PC-9 (cell line): ENCODE measurements around the gene NOL9. TPM values are rescaled to one million over a fixed set of nuclear protein-coding genes. Genes with fewer than 3 reads are reported as not detected.

Experiments used
- BruUV-seq: library from RNA; stranded (reverse); fragments of 400-500 nt; replicated peaks from 2 replicates; lab custom pipeline; 2021; lab: Mats Ljungman, UMichigan
- CTCF ChIA-PET: fragments of 300-600 bp; sonication (Branson Sonifier 250); formaldehyde crosslinking; loops from one replicate; lab custom pipeline; 2022; ENCODE audit warnings: antibody characterized with exemption; lab: Charles Lee
- POLR2A ChIA-PET: fragments of 300-600 bp; sonication (Branson Sonifier 250); formaldehyde crosslinking; loops from one replicate; lab custom pipeline; 2022; ENCODE audit warnings: antibody characterized with exemption; ENCODE audit not compliant: unreplicated experiment; lab: Charles Lee
- DNase-seq, 2 experiments: peaks; one replicate each; pipeline versions ENCODE4 v3.0.0 to v3.0.0-alpha.2; 2015 to 2022; ENCODE audit warnings: mixed read lengths in 1 of 2
- H2AFZ ChIP-seq: fragments of 200-600 bp; sonication (generic); 2 replicates; pipeline ENCODE4 v1.8.1; 2017; ENCODE audit warnings: antibody characterized with exemption
- H3F3A ChIP-seq: fragments of 200-600 bp; sonication (generic); 2 replicates; pipeline ENCODE4 v1.8.1; 2017; ENCODE audit warnings: antibody characterized with exemption, mild to moderate bottlenecking, low read depth; ENCODE audit not compliant: insufficient read depth
- H3K27ac ChIP-seq: fragments of 200-600 bp; sonication (generic); 2 replicates; pipeline ENCODE4 v1.6.1; 2016; ENCODE audit warnings: mixed run types
- H3K27me3 ChIP-seq: fragments of 200-600 bp; sonication (generic); 2 replicates; pipeline ENCODE4 v1.6.1; 2016; ENCODE audit warnings: low read depth, mixed run types; ENCODE audit not compliant: insufficient read depth
- H3K36me3 ChIP-seq: fragments of 200-600 bp; sonication (generic); 2 replicates; pipeline ENCODE4 v1.6.1; 2016; ENCODE audit warnings: low read depth, mixed run types
- H3K4me1 ChIP-seq: fragments of 200-600 bp; sonication (generic); replicated peaks from 2 replicates; pipeline ENCODE4 v1.6.1; 2016; ENCODE audit warnings: mixed run types; ENCODE audit not compliant: insufficient read depth
- H3K4me2 ChIP-seq: fragments of 200-600 bp; sonication (generic); 2 replicates; pipeline ENCODE4 v1.6.1; 2017; ENCODE audit warnings: mixed run types
- H3K4me3 ChIP-seq: fragments of 200-600 bp; sonication (generic); 2 replicates; pipeline ENCODE4 v1.6.1; 2016; ENCODE audit warnings: mixed run types
- H3K79me2 ChIP-seq: fragments of 200-600 bp; sonication (generic); 2 replicates; pipeline ENCODE4 v1.6.1; 2017; ENCODE audit warnings: low read depth, mixed run types
- H3K9me2 ChIP-seq: fragments of 200-600 bp; sonication (generic); 2 replicates; pipeline ENCODE4 v1.8.1; 2017; ENCODE audit warnings: mild to moderate bottlenecking; ENCODE audit not compliant: insufficient read depth
- H3K9me3 ChIP-seq: fragments of 200-600 bp; sonication (generic); 2 replicates; pipeline ENCODE4 v1.8.1; 2016; ENCODE audit warnings: low read depth; ENCODE audit not compliant: insufficient read depth
- H4K20me1 ChIP-seq: fragments of 200-600 bp; sonication (generic); 2 replicates; pipeline ENCODE4 v1.8.1; 2017; ENCODE audit not compliant: insufficient read depth
- CTCF ChIP-seq: fragments of 200-600 bp; sonication (generic); conservative IDR thresholded peaks from 2 replicates; pipeline ENCODE4 v1.6.1; 2017; ENCODE audit warnings: mixed run types, antibody characterized with exemption, mild to moderate bottlenecking, moderate library complexity
- EZH2 ChIP-seq: fragments of 200-600 bp; sonication (generic); IDR thresholded peaks from 2 replicates; pipeline ENCODE4 v1.8.0; 2017; ENCODE audit warnings: antibody characterized with exemption, low read depth
- intact Hi-C: fragments of 100-400 bp; cut with micrococcal nuclease; formaldehyde crosslinking; loops from one replicate; pipeline ENCODE4 v1.10.0; 2022; ENCODE audit not compliant: unreplicated experiment
- total RNA-seq: library from RNA; stranded (reverse); gene quantifications from 2 replicates; pipeline ENCODE4 v1.2.3, GENCODE V29; 2021

Gene NOL9
- total RNA-seq, 1 experiment from 2014 or later = 28.4 TPM

- no peaks in the 10 kb centered on the region for H4K20me1 ChIP-seq
- H3F3A ChIP-seq = no peaks in the 10 kb centered on the region; the same call in 1 of the 2 replicates
- peak; percentile 70 for TF ChIP-seq CTCF
- no peak for TF ChIP-seq EZH2
- peak; percentile 42 to 56 for DNase-seq
- POLR2A ChIA-PET = no interaction called here
- H3K4me3 ChIP-seq = no peak overlapping the region
- no peaks in the 10 kb centered on the region for H3K79me2 ChIP-seq
- BruUV-seq = no TSS peak
- no peaks in the 10 kb centered on the region for H3K27me3 ChIP-seq
- peaks cover 8% of the 10 kb centered on the region; the same call in 1 of the 2 replicates for H3K4me1 ChIP-seq
- H3K9me2 ChIP-seq = no peaks in the 10 kb centered on the region
- H3K36me3 ChIP-seq = no peaks in the 10 kb centered on the region
- H2AFZ ChIP-seq = no peak overlapping the region
- no peak overlapping the region for H3K27ac ChIP-seq
- CTCF ChIA-PET = interaction anchor here (0.6 to 0.8 kb wide), 4 partner anchors 37 to 221 kb away, joined by 3 to 6 read pairs (median 3); no protein-coding TSS in a partner anchor
- H3K4me2 ChIP-seq = no peak overlapping the region
- H3K9me3 ChIP-seq = no peaks in the 10 kb centered on the region
- intact Hi-C loops = loop anchor here (5.0 kb wide), 1 partner anchor 239 kb away; no protein-coding TSS in a partner anchor
These were observed 67.8 kb downstream of the NOL9 start for GRCh38 chr1:6486433-6487011.

- no peaks in the 10 kb centered on the region for H3K9me3 ChIP-seq
- H3K4me3 ChIP-seq = no peak overlapping the region
- no peaks in the 10 kb centered on the region for H3K36me3 ChIP-seq
- CTCF ChIA-PET = interaction anchor here (0.6 to 0.8 kb wide), 3 partner anchors 36 to 53 kb away, joined by 3 to 6 read pairs (median 3); no protein-coding TSS in a partner anchor
- H3K4me1 ChIP-seq = peaks cover 8% of the 10 kb centered on the region; the same call in 1 of the 2 replicates
- no peaks in the 10 kb centered on the region for H3K79me2 ChIP-seq
- H3K4me2 ChIP-seq = no peak overlapping the region
- no peaks in the 10 kb centered on the region for H3F3A ChIP-seq
- TF ChIP-seq EZH2 = no peak
- TF ChIP-seq CTCF = no peak
- POLR2A ChIA-PET = no interaction called here
- DNase-seq = no peak
- no peak overlapping the region for H2AFZ ChIP-seq
- intact Hi-C loops = loop anchor here (5.0 kb wide), 1 partner anchor 238 kb away; no protein-coding TSS in a partner anchor
- no peaks in the 10 kb centered on the region for H4K20me1 ChIP-seq
- H3K9me2 ChIP-seq = no peaks in the 10 kb centered on the region
- no peaks in the 10 kb centered on the region for H3K27me3 ChIP-seq
- no peak overlapping the region for H3K27ac ChIP-seq
- BruUV-seq = no TSS peak
These were observed 68.9 kb downstream of the NOL9 start for GRCh38 chr1:6485168-6486101.

GRCh38 chr1:6484826-6485167, 69.5 kb downstream of the NOL9 start:
- ChIA-PET CTCF (no interaction called here), POLR2A (no interaction called here)
- Histone ChIP-seq H3K9me3 (no peaks in the 10 kb centered on the region), H3F3A (no peaks in the 10 kb centered on the region), H3K4me3 (no peak overlapping the region), H3K79me2 (no peaks in the 10 kb centered on the region), H3K27me3 (no peaks in the 10 kb centered on the region), H3K9me2 (no peaks in the 10 kb centered on the region), H4K20me1 (no peaks in the 10 kb centered on the region), H3K27ac (no peak overlapping the region), H2AFZ (no peak overlapping the region), H3K36me3 (no peaks in the 10 kb centered on the region), H3K4me1 (peaks cover 8% of the 10 kb centered on the region; the same call in 1 of the 2 replicates), H3K4me2 (no peak overlapping the region)
- TF ChIP-seq EZH2 (no peak), CTCF (no peak)
- no peak for DNase-seq
- intact Hi-C loops = loop anchor here (5.0 kb wide), 1 partner anchor 237 kb away; no protein-coding TSS in a partner anchor
- BruUV-seq = no TSS peak
